Stimulated activated CD8-positive, alpha-beta memory T cell treated with anti-CD3 and anti-CD28 coated beads, Interleukin-4, amount 100 ng/mL, for 24 hours (primary cell): Measurements from ENCODE around the gene SRGAP1.
"Not testable (repeated sequence)": the region's sequence is repeated elsewhere in the genome, so short reads cannot be mapped to it uniquely, and the experiment has no call there.

Source experiments
- DNase-seq: peaks from one replicate; pipeline ENCODE4 v3.0.0-alpha.2; 2020; ENCODE audit warnings: low read depth

The SRGAP1 gene

GRCh38 chr12:64085996-64086395, 241.5 kb downstream of the SRGAP1 start:
- DNase-seq: no peak

DNA sequence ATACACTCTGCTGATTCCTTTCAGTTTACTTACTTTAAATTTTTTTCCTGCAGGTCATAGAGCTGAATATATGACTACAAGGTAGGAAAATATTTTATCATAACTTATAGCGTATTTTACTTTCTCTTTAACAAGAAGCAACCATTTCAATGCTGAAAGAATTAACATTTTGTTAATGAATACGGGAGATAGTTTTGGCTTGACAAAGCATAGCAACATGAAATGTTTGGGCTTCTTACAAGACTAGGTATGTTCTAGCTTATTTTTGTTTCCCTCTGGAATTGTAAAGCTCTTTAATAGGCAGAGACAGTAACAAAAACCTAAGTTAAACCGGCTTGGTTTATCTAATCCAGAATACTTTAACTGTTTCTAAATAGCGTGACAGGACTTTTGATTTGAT, 242.4 kb downstream of the SRGAP1 start:
- no peak for DNase-seq

GRCh38 chr12:64087761-64088160, 243.3 kb downstream of the SRGAP1 start:
- DNase-seq: no peak

- DNase-seq: no peak
These were observed 244.2 kb downstream of the SRGAP1 start for GRCh38 chr12:64088431-64089349.

DNA sequence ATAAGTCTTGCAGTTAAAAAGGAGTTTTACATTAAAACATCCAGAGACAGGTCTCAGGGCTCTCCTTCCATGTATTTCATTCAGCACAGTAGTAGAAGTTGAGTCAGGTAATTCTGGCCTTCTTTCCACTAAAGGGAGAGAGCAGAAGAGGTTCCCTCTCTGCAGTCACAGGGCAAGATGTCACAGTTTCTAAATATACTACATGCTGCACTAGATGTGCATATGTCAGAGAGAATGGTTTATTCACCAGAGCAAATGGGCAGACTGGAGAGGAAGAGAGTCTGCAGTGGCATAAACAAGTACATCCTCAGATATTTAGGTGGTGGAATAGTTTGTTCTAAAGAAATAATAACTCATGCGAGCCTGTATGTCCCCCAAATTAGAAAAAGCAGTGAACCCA, 245.5 kb downstream of the SRGAP1 start:
- no peak for DNase-seq

GRCh38 chr12:64091186-64091585, 246.7 kb downstream of the SRGAP1 start:
- DNase-seq: no peak

DNA sequence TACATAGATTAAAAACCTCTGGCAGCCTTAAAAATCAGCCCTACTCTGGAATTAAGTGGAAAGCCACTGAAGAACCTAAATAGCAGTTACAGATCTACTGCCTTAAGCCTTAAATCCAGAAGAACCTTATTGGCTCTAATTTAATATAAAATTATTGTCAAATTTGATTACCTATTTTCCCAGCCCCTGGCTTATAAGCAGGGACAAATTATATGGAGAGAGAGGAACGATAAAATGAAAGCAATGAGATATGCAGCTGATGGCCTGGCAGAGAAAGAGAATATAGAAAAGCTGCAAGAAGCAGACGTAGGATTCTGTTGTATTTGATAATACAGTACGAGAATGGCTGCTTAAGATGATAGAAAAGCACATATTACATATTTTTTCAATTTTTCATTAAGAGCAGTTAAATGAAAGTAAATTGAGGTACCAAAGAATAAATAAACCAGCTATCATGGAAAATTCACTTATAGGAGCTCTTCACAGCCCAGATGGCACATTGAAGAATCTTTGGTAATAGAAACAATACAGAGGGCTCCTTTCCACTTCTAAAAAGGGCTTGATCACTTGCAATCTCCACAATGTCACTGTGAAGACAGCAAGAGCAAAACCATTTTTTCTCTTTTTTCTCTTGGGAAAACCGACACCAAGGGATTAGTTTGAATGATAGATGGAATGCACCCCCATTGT, 248.2 kb downstream of the SRGAP1 start:
- DNase-seq: no peak

DNA sequence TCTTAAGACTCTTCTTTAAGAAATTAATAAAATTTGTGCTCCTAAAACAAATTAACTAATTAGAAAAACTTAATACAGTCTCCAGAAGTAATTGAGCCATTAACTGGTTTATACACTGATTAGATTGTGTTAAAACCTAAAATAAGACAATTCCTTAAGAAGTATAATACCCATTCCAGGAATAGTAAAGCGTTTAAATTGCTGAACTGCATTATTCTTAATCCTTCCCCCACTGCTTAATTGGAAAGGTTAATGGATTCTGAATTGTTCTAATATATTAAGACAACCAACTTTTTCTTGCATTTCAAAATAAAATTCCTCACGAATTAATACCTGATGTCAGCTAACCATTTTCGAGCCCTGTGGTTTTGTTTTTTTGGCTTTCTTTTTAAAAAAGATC, 249.2 kb downstream of the SRGAP1 start:
- no peak for DNase-seq

DNA sequence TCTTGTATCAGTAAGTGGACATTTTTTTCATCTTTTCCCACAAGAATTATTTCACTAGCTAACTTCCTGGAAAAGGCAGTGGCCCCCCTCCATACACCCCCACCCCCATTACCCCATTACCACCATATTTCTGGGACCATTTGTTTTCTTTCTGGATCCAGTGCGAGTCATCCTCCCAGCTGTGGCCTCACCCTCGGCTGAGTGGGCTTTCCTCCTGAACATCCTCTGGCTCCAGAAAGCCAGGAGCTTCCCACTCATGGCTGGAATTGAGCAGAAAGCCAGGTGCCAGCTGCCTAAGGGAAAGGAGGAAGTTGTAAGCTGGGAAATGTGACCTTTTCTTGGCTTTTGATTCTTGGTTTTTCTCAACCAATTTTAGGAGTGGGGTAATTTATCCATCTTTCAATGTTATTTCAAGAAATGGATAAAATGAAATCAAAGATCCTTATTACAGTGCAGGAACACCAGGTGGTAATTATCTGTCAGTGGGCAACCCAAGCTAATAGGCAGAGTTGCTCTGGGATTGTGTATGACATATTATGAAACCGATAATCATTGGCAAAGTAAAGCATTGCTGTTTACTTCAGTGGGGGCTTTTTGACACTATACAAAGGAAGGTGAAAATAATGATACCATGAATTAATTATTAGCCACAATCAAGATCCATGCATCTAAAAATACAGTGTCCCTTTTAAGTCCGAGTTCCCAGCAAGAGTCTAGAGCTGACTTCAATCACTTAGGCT, 253.0 kb downstream of the SRGAP1 start:
- DNase-seq: no peak

- no peak for DNase-seq
These were observed 254.3 kb downstream of the SRGAP1 start for GRCh38 chr12:64098709-64099354.

GRCh38 chr12:64099397-64099796, 254.9 kb downstream of the SRGAP1 start:
- no peak for DNase-seq

DNA sequence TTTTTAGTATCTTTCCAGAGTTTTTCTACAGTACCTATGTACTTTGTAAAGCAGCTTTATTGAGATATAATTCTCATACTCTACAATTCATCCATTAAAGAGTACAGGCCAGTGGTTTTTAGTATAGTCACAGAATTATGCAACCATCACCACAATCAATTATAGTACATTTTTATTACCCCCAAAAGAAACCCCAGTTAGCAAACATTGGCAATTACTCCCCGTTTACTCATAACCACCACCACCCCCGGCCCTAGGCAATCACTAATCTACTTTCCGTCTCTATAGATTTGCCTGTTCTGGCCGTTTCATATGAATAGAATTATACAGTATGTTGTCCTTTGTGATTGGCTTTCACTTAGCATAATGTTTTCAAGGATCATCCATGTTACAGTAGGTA, 257.8 kb downstream of the SRGAP1 start:
- DNase-seq: no peak

GRCh38 chr12:64103825-64104740, 259.6 kb downstream of the SRGAP1 start:
- no peak for DNase-seq

- no peak for DNase-seq
These were observed 260.5 kb downstream of the SRGAP1 start for GRCh38 chr12:64105026-64105425.

DNA sequence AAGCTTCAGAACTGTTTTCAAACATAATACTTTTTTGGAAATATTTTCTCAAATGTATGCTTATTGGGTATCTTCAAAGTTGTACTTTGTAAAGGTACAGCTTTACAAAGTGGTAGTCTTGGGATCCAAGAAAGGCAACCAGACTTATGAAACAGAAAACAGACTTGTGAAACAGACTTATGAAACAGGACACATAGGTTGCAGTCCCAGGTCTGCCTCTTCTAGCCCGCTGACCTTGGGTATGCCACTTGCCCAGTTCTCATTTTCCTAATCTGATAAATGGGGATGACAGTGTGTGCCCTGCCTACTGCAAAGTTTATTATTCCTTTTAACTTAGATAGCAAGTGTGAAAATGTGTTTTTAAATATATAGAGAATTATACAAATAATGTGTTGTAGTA, 263.3 kb downstream of the SRGAP1 start:
- DNase-seq: no peak

DNA sequence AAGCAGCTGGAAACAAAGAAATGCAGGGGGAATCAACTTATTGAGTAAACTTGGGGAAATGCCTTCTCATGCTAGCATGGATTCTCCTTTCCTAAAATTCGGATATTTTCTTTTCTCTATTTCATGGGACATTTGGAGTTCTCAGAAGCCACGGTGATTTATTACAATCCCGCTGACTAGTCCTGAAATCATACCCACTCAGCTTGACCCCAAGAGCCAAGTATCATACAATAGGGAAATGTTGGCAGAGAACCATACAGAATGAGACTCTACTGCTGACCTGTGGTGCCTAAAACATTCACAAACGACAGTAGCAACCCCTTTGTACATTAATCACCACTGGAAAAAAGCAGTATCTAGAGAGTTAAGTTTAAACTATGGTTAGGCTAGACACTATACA, 265.2 kb downstream of the SRGAP1 start:
- DNase-seq: no peak

DNA sequence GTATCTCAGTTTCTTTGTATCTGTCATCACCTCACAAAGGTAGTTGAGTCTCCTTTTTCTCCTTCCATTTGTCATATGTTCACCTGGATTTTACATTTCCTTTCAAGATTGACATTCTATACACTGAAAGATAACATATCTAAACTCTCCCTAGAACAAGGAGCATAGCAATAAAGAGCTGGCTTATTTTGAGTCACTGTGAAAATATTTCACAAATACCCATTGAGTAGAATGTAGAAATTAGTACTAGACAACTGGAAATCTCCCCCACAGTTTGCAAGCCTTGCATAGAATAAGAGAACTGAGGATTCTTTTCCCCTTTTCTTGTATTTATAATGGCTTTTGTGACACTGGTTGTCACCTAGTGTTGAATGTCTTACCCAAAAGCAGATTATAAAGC, 266.4 kb downstream of the SRGAP1 start:
- no peak for DNase-seq

- DNase-seq: no peak
These were observed 272.5 kb downstream of the SRGAP1 start for GRCh38 chr12:64116969-64117368.

DNA sequence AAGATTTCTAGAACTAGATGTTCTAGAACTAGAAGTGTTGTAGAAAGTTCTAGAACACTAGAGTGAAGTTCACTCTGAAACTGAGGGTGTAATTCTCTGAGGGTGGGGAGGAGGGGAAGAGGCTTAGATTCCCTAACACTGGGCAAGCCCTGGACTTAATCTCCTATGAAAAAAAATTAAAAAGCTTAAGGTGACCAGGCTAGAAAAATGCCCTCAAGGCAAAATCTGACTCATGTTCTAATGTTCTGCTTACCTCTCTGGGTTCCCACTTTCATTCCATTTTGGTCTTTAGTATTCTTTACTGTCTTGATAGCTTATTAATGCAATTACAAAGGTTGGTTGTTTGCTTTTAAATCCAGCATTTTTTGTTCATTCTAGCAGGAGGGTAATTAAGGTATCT, 276.1 kb downstream of the SRGAP1 start:
- no peak for DNase-seq

GRCh38 chr12:64121086-64121485, 276.6 kb downstream of the SRGAP1 start:
- DNase-seq: not testable (repeated sequence)

GRCh38 chr12:64122154-64122553, 277.7 kb downstream of the SRGAP1 start:
- DNase-seq: no peak
